ENCODE results near the gene OR52E2. TPM values are rescaled to one million over a fixed set of nuclear protein-coding genes. Genes with fewer than 3 reads are reported as not detected.

Gene OR52E2
- total RNA-seq, 2 donors from 2014 or later, result not detected

GRCh38 chr11:5096011-5096410, 36.6 kb upstream of the OR52E2 start:
- Histone ChIP-seq H3K9me3 (no peaks in the 10 kb centered on the region), H3K4me1 (replicated peaks) (no peaks in the 10 kb centered on the region), H3K27me3 (replicated peaks; ENCODE audit: insufficient read depth) (no peaks in the 10 kb centered on the region), H3K36me3 (no peaks in the 10 kb centered on the region), H3K27ac (no peak overlapping the region), H3K4me3 (no peak overlapping the region)
- intact Hi-C loops (cut with DNase I), result no loop called here
- TF ChIP-seq POLR2AphosphoS5 (IDR thresholded peaks at IDR 0.05), result no peak
- no peak for TF ChIP-seq POLR2A (IDR thresholded peaks at IDR 0.05)
- no peak for TF ChIP-seq CTCF (IDR thresholded peaks at IDR 0.05)
- WGBS, result 83% methylated on average over 2 of the region's 2 CpGs
- DNase-seq (ENCODE audit: low spot score), result no peak

GRCh38 chr11:5092821-5093585, 33.6 kb upstream of the OR52E2 start:
- Histone ChIP-seq H3K36me3 (no peaks in the 10 kb centered on the region), H3K27ac (no peak overlapping the region), H3K27me3 (replicated peaks; ENCODE audit: insufficient read depth) (no peaks in the 10 kb centered on the region), H3K4me1 (replicated peaks) (no peaks in the 10 kb centered on the region), H3K9me3 (no peaks in the 10 kb centered on the region), H3K4me3 (no peak overlapping the region)
- no peak for DNase-seq (ENCODE audit: low spot score)
- TF ChIP-seq POLR2A (IDR thresholded peaks at IDR 0.05), result no peak
- no peak for TF ChIP-seq CTCF (IDR thresholded peaks at IDR 0.05)
- no peak for TF ChIP-seq POLR2AphosphoS5 (IDR thresholded peaks at IDR 0.05)
- 85% methylated on average over 8 of the region's 8 CpGs for WGBS
- intact Hi-C loops (cut with DNase I), result no loop called here

- Histone ChIP-seq H3K4me3 (no peak overlapping the region), H3K27ac (no peak overlapping the region), H3K36me3 (no peaks in the 10 kb centered on the region), H3K4me1 (replicated peaks) (no peaks in the 10 kb centered on the region), H3K27me3 (replicated peaks; ENCODE audit: insufficient read depth) (no peaks in the 10 kb centered on the region), H3K9me3 (no peaks in the 10 kb centered on the region)
- no peak for DNase-seq (ENCODE audit: low spot score)
- TF ChIP-seq POLR2AphosphoS5 (IDR thresholded peaks at IDR 0.05) (no peak), CTCF (IDR thresholded peaks at IDR 0.05) (no peak), POLR2A (IDR thresholded peaks at IDR 0.05) (no peak)
- WGBS, result 88% methylated on average over 1 of the region's 1 CpG
- intact Hi-C loops (cut with DNase I), result no loop called here
Measured at GRCh38 chr11:5090668-5091067, 31.2 kb upstream of the OR52E2 start.

GRCh38 chr11:5088556-5088955, 29.1 kb upstream of the OR52E2 start:
- DNase-seq (ENCODE audit: low spot score), result no peak
- no peaks in the 10 kb centered on the region for H3K27me3 ChIP-seq (replicated peaks; ENCODE audit: insufficient read depth)
- no peaks in the 10 kb centered on the region for H3K9me3 ChIP-seq
- no peak overlapping the region for H3K27ac ChIP-seq
- H3K36me3 ChIP-seq, result no peaks in the 10 kb centered on the region
- no peaks in the 10 kb centered on the region for H3K4me1 ChIP-seq (replicated peaks)
- TF ChIP-seq POLR2A (IDR thresholded peaks at IDR 0.05) (no peak), POLR2AphosphoS5 (IDR thresholded peaks at IDR 0.05) (no peak), CTCF (IDR thresholded peaks at IDR 0.05) (no peak)
- no peak overlapping the region for H3K4me3 ChIP-seq
- intact Hi-C loops (cut with DNase I), result no loop called here

GRCh38 chr11:5083602-5084001, 24.2 kb upstream of the OR52E2 start:
- TF ChIP-seq POLR2AphosphoS5 (IDR thresholded peaks at IDR 0.05), result no peak
- no peak for TF ChIP-seq POLR2A (IDR thresholded peaks at IDR 0.05)
- no peak for TF ChIP-seq CTCF (IDR thresholded peaks at IDR 0.05)
- no peak for DNase-seq (ENCODE audit: low spot score)
- Histone ChIP-seq H3K4me1 (replicated peaks) (no peaks in the 10 kb centered on the region), H3K27me3 (replicated peaks; ENCODE audit: insufficient read depth) (no peaks in the 10 kb centered on the region), H3K9me3 (no peaks in the 10 kb centered on the region), H3K36me3 (no peaks in the 10 kb centered on the region), H3K4me3 (no peak overlapping the region), H3K27ac (no peak overlapping the region)
- intact Hi-C loops (cut with DNase I), result no loop called here
